GM12878 (cell line): ENCODE results near the gene SEPSECS.
A peak's percentile ranks its signal among the peaks of the same experiment; 100 is the strongest.

ENCODE experiments used
- BRCA1 ChIP-seq: IDR thresholded peaks from 2 replicates; pipeline ENCODE4 v1.6.1; 2011; ENCODE audit warnings: low read depth, low read length, improper control_type of control experiment
- CTCF ChIP-seq, 3 experiments: IDR thresholded peaks in 2 of 3; conservative IDR thresholded peaks in 1 of 3; 2 replicates each; pipeline ENCODE4 v1.5.1; 2011; ENCODE audit warnings: low read depth in 3 of 3, low read length in 3 of 3, mild to moderate bottlenecking in 3 of 3, control low read depth in 2 of 3, moderate library complexity in 2 of 3, inconsistent platforms in 1 of 3, mixed read lengths in 1 of 3; ENCODE audit not compliant: control insufficient read depth in 2 of 3, insufficient read depth in 1 of 3; ENCODE audit errors: extremely low read depth in 1 of 3
- IRF4 ChIP-seq: IDR thresholded peaks from 2 replicates; pipeline ENCODE4 v1.6.1; 2011; ENCODE audit warnings: low read depth, low read length
- MYC ChIP-seq: IDR thresholded peaks from 2 replicates; pipeline ENCODE4 v1.6.1; 2011; ENCODE audit warnings: mild to moderate bottlenecking, low read length, moderate library complexity, inconsistent platforms; ENCODE audit not compliant: insufficient read depth, insufficient replicate concordance, insufficient read length, severe bottlenecking
- POLR2AphosphoS2 ChIP-seq: IDR thresholded peaks from 2 replicates; pipeline ENCODE4 v1.6.1; 2011; ENCODE audit warnings: low read depth, mild to moderate bottlenecking, low read length, improper control_type of control experiment, moderate library complexity
- ZZZ3 ChIP-seq: IDR thresholded peaks from 2 replicates; pipeline ENCODE4 v1.6.1; 2011; ENCODE audit warnings: low read depth; ENCODE audit not compliant: control insufficient read depth, insufficient read length

GRCh38 chr4:25172961-25173915 lies 13.0 kb upstream of the SEPSECS start:
- TF ChIP-seq IRF4 (peak; percentile 68; the same call in 1 of the 2 replicates), CTCF (IDR thresholded peaks at IDR 0.05 in 2 of 3, conservative IDR thresholded peaks at IDR 0.05 in 1 of 3; ENCODE audit: control insufficient read depth in 2 of 3, extremely low read depth in 1 of 3, insufficient read depth in 1 of 3, low read depth in 3 of 3, low read length in 3 of 3) (no peak), MYC (no peak), ZZZ3 (no peak), POLR2AphosphoS2 (no peak), BRCA1 (no peak)
